ENCODE measurements around the gene ASB18. TPM values are rescaled to one million over a fixed set of nuclear protein-coding genes. Genes with fewer than 3 reads are reported as not detected.

The ASB18 gene
- total RNA-seq, 1 experiment from 2014 or later: not detected

DNA sequence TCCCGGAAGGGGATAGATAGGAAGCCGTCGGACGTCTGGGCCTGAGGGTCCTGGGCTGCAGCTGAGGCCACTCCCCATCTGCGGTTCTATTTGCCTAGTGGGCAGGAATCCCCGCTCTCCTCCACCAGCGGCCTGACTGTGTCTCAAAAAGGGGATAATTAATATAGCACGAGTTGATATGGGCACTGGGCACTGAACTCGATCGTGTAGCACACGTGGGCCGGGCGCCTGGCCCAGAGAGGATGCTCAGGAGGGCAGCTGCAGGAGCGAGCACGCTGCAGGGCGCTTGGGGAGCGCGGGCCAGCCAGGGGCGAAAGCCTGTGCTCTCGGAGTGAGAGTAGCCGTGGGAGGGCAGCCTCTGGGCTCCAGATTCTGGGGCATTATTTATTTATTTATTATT lies 87.3 kb downstream of the ASB18 start:
- no peaks in the 10 kb centered on the region; the same call in 1 of the 2 replicates for H4K20me1 ChIP-seq (ENCODE audit: insufficient read depth)
- H3K4me2 ChIP-seq (ENCODE audit: low read length): no peak overlapping the region
- no peak overlapping the region for H3K27ac ChIP-seq (ENCODE audit: low read depth, low read length)
- H3K9me2 ChIP-seq (ENCODE audit: insufficient read depth): no peaks in the 10 kb centered on the region
- H3K36me3 ChIP-seq (ENCODE audit: control insufficient read depth in 1 of 2, insufficient read depth in 2 of 2, low read length in 2 of 2): no peaks in the 10 kb centered on the region; a peak in 1 of 4 replicates
- H3K79me2 ChIP-seq (ENCODE audit: insufficient read depth, low read length): peaks cover 31% of the 10 kb centered on the region
- H3K4me3 ChIP-seq (replicated peaks in 1 of 2; ENCODE audit: low read depth in 1 of 2, low read length in 2 of 2): no peak overlapping the region
- POLR2A ChIA-PET: interaction anchor here (1.3 kb wide), 1 partner anchor 397 kb away, joined by 3 read pairs; no protein-coding TSS in a partner anchor
- H3K27me3 ChIP-seq (ENCODE audit: insufficient read depth, low read length): no peaks in the 10 kb centered on the region
- RAD21 ChIA-PET (ENCODE audit: low non-redundant PET in 1 of 2, low total read pairs in 2 of 2, uncharacterized antibody in 2 of 2, unreplicated experiment in 2 of 2): no interaction called here
- no peaks in the 10 kb centered on the region for H3K9me3 ChIP-seq (ENCODE audit: control insufficient read depth in 1 of 2, insufficient read depth in 1 of 2, low read depth in 1 of 2, low read length in 2 of 2)
- intact Hi-C loops (cut with micrococcal nuclease): loop anchor here (2.0 to 5.0 kb wide), 2 partner anchors 34 to 100 kb away; no protein-coding TSS in a partner anchor
- ATAC-seq (no peak), DNase-seq (ENCODE audit: low read depth, low spot score) (no peak)
- H3K4me1 ChIP-seq (ENCODE audit: control insufficient read depth in 1 of 2, insufficient read depth in 2 of 2, low read length in 2 of 2): peaks cover 15 to 63% of the 10 kb centered on the region in 2 experiments
- no peak for TF ChIP-seq SIN3A (IDR thresholded peaks at IDR 0.05; ENCODE audit: low read depth)
- TF ChIP-seq CBX3 (IDR thresholded peaks at IDR 0.05; ENCODE audit: low read depth): no peak
- no peak for TF ChIP-seq MAX (IDR thresholded peaks at IDR 0.05)
- H3K9ac ChIP-seq (ENCODE audit: low read length): no peak overlapping the region
- CTCF ChIA-PET: interaction anchor here (0.7 to 8.8 kb wide), 13 partner anchors 8 to 411 kb away, joined by 3 to 112 read pairs (median 4); partner anchors contain the start of gene GBX2
- BruUV-seq (replicated peaks): no TSS peak
- H2AFZ ChIP-seq (ENCODE audit: low read depth, low read length, poor library complexity, severe bottlenecking): no peak overlapping the region

- no peaks in the 10 kb centered on the region for H3K9me2 ChIP-seq (ENCODE audit: insufficient read depth)
- DNase-seq (ENCODE audit: low read depth, low spot score) (no peak), ATAC-seq (peak; percentile 37)
- H3K27ac ChIP-seq (ENCODE audit: low read depth, low read length): no peak overlapping the region
- H3K4me1 ChIP-seq (ENCODE audit: control insufficient read depth in 1 of 2, insufficient read depth in 2 of 2, low read length in 2 of 2): peaks cover 15 to 63% of the 10 kb centered on the region in 2 experiments
- RAD21 ChIA-PET (ENCODE audit: low non-redundant PET in 1 of 2, low total read pairs in 2 of 2, uncharacterized antibody in 2 of 2, unreplicated experiment in 2 of 2): no interaction called here
- no peak overlapping the region for H2AFZ ChIP-seq (ENCODE audit: low read depth, low read length, poor library complexity, severe bottlenecking)
- H3K4me2 ChIP-seq (ENCODE audit: low read length): no peak overlapping the region
- H3K79me2 ChIP-seq (ENCODE audit: insufficient read depth, low read length): peaks cover 29% of the 10 kb centered on the region
- no TSS peak for BruUV-seq (replicated peaks)
- H3K9me3 ChIP-seq (ENCODE audit: control insufficient read depth in 1 of 2, insufficient read depth in 1 of 2, low read depth in 1 of 2, low read length in 2 of 2): no peaks in the 10 kb centered on the region
- no peaks in the 10 kb centered on the region; the same call in 1 of the 2 replicates for H4K20me1 ChIP-seq (ENCODE audit: insufficient read depth)
- 0 out of 2 replicates have a peak, but pooled peaks have one; percentile 15 for TF ChIP-seq RAD21 (IDR thresholded peaks at IDR 0.05; ENCODE audit: low read depth)
- TF ChIP-seq SRF (IDR thresholded peaks at IDR 0.05; ENCODE audit: low read depth): no peak
- TF ChIP-seq, protein P1, sequence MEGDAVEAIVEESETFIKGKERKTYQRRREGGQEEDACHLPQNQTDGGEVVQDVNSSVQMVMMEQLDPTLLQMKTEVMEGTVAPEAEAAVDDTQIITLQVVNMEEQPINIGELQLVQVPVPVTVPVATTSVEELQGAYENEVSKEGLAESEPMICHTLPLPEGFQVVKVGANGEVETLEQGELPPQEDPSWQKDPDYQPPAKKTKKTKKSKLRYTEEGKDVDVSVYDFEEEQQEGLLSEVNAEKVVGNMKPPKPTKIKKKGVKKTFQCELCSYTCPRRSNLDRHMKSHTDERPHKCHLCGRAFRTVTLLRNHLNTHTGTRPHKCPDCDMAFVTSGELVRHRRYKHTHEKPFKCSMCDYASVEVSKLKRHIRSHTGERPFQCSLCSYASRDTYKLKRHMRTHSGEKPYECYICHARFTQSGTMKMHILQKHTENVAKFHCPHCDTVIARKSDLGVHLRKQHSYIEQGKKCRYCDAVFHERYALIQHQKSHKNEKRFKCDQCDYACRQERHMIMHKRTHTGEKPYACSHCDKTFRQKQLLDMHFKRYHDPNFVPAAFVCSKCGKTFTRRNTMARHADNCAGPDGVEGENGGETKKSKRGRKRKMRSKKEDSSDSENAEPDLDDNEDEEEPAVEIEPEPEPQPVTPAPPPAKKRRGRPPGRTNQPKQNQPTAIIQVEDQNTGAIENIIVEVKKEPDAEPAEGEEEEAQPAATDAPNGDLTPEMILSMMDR (IDR thresholded peaks at IDR 0.05 in 2 of 3, conservative IDR thresholded peaks at IDR 0.05 in 1 of 3; ENCODE audit: borderline replicate concordance in 1 of 3, insufficient read depth in 1 of 3, low read depth in 2 of 3, low read length in 2 of 3): peak; percentile 54 to 81 (median 78)
- TF ChIP-seq, protein P2, sequence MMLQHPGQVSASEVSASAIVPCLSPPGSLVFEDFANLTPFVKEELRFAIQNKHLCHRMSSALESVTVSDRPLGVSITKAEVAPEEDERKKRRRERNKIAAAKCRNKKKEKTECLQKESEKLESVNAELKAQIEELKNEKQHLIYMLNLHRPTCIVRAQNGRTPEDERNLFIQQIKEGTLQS (IDR thresholded peaks at IDR 0.05): no peak
- no peak for TF ChIP-seq MAX (IDR thresholded peaks at IDR 0.05)
- no peak for TF ChIP-seq TCF7L2 (IDR thresholded peaks at IDR 0.05; ENCODE audit: borderline replicate concordance, extremely low read depth, insufficient read depth, insufficient read length)
- TF ChIP-seq CBX3 (IDR thresholded peaks at IDR 0.05; ENCODE audit: low read depth): 0 out of 2 replicates have a peak, but pooled peaks have one; percentile 10
- no peak for TF ChIP-seq FOSL1 (IDR thresholded peaks at IDR 0.05; ENCODE audit: low read depth)
- peaks cover 0 to 4% of the 10 kb centered on the region in 2 experiments; a peak in 1 of 4 replicates for H3K36me3 ChIP-seq (ENCODE audit: control insufficient read depth in 1 of 2, insufficient read depth in 2 of 2, low read length in 2 of 2)
- H3K4me3 ChIP-seq (replicated peaks in 1 of 2; ENCODE audit: low read depth in 1 of 2, low read length in 2 of 2): no peak overlapping the region
- intact Hi-C loops (cut with micrococcal nuclease): loop anchor here (2.0 to 5.0 kb wide), 2 partner anchors 34 to 99 kb away; no protein-coding TSS in a partner anchor
- no peaks in the 10 kb centered on the region for H3K27me3 ChIP-seq (ENCODE audit: insufficient read depth, low read length)
- POLR2A ChIA-PET: no interaction called here
- H3K9ac ChIP-seq (ENCODE audit: low read length): no peak overlapping the region
- CTCF ChIA-PET: interaction anchor here (0.8 to 8.8 kb wide), 6 partner anchors 19 to 411 kb away, joined by 3 to 112 read pairs (median 4); no protein-coding TSS in a partner anchor
Observed at GRCh38 chr2:236176417-236176816, 87.8 kb downstream of the ASB18 start.
